Panc1 (cell line): ENCODE data around the gene CHRD. TPM values are rescaled to one million over a fixed set of nuclear protein-coding genes. Genes with fewer than 3 reads are reported as not detected.

Source experiments
- ATAC-seq: fragments of 200-7000 bp; cut with Tn5 transposase; 2 replicates; pipeline ENCODE4 v1.9.1; 2020; ENCODE audit warnings: mild to moderate bottlenecking, moderate library complexity
- BruUV-seq: library from RNA; stranded (reverse); fragments of 400-500 nt; replicated peaks from 2 replicates; lab custom pipeline; 2021; lab: Mats Ljungman, UMichigan
- CTCF ChIA-PET: fragments of 300-600 bp; sonication (Branson Sonifier 250); formaldehyde crosslinking; loops from one replicate; lab custom pipeline; 2022; ENCODE audit warnings: antibody characterized with exemption; lab: Charles Lee
- POLR2A ChIA-PET: fragments of 300-600 bp; sonication (Branson Sonifier 250); formaldehyde crosslinking; loops from one replicate; lab custom pipeline; 2022; ENCODE audit warnings: antibody characterized with exemption; lab: Charles Lee
- DNase-seq: peaks from one replicate; pipeline ENCODE4 v3.0.0-alpha.2; 2010; ENCODE audit warnings: low read depth, low spot score
- H3K27ac ChIP-seq: 2 replicates; pipeline ENCODE4 v1.5.1; 2011; ENCODE audit warnings: mild to moderate bottlenecking, low read length, inconsistent platforms
- H3K27me3 ChIP-seq: fragments of 200-500 bp; sonication (Bioruptor generic); 2 replicates; pipeline ENCODE4 v1.6.0; 2014; ENCODE audit warnings: low read length, inconsistent platforms; ENCODE audit not compliant: control insufficient read depth, insufficient read depth
- H3K36me3 ChIP-seq: fragments of 200-500 bp; sonication (Bioruptor generic); 2 replicates; pipeline ENCODE4 v1.5.1; 2014; ENCODE audit warnings: inconsistent platforms, mild to moderate bottlenecking, low read length, moderate library complexity; ENCODE audit not compliant: control insufficient read depth, insufficient read depth
- H3K4me1 ChIP-seq: 2 replicates; pipeline ENCODE4 v1.5.1; 2011; ENCODE audit warnings: inconsistent platforms, mild to moderate bottlenecking, low read length, moderate library complexity; ENCODE audit not compliant: control insufficient read depth, insufficient read depth
- H3K4me3 ChIP-seq, 2 experiments: 2 replicates each; pipeline ENCODE4 v1.5.1; 2011 to 2012; ENCODE audit warnings: low read depth in 2 of 2, low read length in 2 of 2, mild to moderate bottlenecking in 2 of 2, inconsistent platforms in 1 of 2, moderate library complexity in 1 of 2
- H3K9me3 ChIP-seq: fragments of 200-500 bp; sonication (Bioruptor generic); 2 replicates; pipeline ENCODE4 v1.5.1; 2014; ENCODE audit warnings: low read depth, mild to moderate bottlenecking, inconsistent platforms, low read length, moderate library complexity; ENCODE audit not compliant: control insufficient read depth, insufficient read depth
- POLR2AphosphoS5 ChIP-seq: IDR thresholded peaks from 2 replicates; pipeline ENCODE4 v1.6.1; 2012; ENCODE audit warnings: mild to moderate bottlenecking, low read depth, low read length, moderate library complexity
- SIN3A ChIP-seq: IDR thresholded peaks from 2 replicates; pipeline ENCODE4 v1.6.1; 2012; ENCODE audit warnings: low read depth, mild to moderate bottlenecking, low read length, moderate library complexity, borderline replicate concordance; ENCODE audit not compliant: insufficient read depth
- TCF7L2 ChIP-seq: IDR thresholded peaks from 2 replicates; pipeline ENCODE4 v1.6.1; 2011; ENCODE audit warnings: mild to moderate bottlenecking, low read depth, low read length, inconsistent platforms
- in situ Hi-C: cut with HindIII; loops from 2 replicates; pipeline ENCODE4 v1.10.0; 2016; ENCODE audit warnings: low sequenced_read_pairs, low pct_unique_long_range_greater_than_20kb
- intact Hi-C: fragments of 100-400 bp; cut with micrococcal nuclease; formaldehyde crosslinking; loops from one replicate; pipeline ENCODE4 v1.10.0; 2022; ENCODE audit not compliant: unreplicated experiment
- total RNA-seq: library from RNA; stranded (reverse); gene quantifications from one replicate; pipeline ENCODE4 v1.2.1, GENCODE V29; 2021; ENCODE audit not compliant: unreplicated experiment
- TF ChIP-seq, protein P1 (sequence below), 2 experiments: IDR thresholded peaks; 2 replicates each; pipeline ENCODE4 v1.6.1; 2011 to 2012; ENCODE audit warnings: low read depth in 2 of 2, control low read depth in 1 of 2, low read length in 1 of 2, mild to moderate bottlenecking in 1 of 2, moderate library complexity in 1 of 2; ENCODE audit not compliant: insufficient read depth in 1 of 2
- TF ChIP-seq, protein P2 (sequence below): fragments of 450-650 bp; IDR thresholded peaks from 2 replicates; pipeline ENCODE4 v1.5.1; 2017; ENCODE audit warnings: mild to moderate bottlenecking

CHRD gene
- total RNA-seq, 1 experiment from 2014 or later: 1.4 TPM

DNA sequence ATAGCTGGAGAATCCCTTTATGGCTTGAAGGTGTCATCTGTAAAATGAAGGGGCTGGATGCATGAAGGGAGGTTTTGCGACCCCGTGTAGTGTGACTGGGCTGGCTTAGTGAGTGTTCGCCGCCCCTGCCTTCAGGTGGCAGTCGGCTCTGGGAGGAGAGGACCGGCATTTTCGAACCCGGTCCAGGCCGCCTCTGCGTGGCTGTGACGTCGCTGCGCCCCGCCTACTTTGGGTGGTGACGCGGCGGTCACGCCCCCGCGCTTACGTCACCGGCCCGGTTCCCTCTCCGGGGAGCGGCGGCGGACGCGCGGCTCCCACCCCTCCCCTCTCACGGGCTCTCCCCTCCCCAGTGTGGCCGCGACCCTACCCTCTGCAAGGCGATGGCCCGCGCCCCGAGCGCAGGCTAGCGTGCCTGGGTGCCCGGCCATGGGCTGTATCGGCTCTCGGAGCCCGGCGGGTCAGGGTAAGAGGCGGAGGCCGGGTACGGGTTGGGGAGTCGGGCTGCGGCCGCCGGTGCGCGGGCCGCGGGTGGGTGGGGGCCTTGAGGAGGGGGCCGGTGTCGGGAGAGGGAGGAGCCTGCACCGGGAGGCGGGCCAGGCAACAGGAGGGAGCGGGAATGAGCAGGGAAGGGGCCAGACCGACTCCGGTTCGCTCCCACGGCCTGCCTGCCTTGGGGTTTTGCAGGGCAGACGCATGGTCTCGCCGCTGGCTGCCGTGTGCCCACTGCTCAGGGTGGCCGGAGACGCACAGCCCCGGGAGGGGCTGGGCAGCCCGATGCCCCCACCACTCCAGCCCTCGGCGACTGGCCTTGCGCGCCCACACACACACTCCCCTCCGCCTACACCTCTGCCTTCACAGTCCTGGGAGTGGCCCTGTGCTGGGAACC, 44.0 kb upstream of the CHRD start:
- no peak for DNase-seq
- peaks cover 58% of the 10 kb centered on the region for H3K4me1 ChIP-seq

DNA sequence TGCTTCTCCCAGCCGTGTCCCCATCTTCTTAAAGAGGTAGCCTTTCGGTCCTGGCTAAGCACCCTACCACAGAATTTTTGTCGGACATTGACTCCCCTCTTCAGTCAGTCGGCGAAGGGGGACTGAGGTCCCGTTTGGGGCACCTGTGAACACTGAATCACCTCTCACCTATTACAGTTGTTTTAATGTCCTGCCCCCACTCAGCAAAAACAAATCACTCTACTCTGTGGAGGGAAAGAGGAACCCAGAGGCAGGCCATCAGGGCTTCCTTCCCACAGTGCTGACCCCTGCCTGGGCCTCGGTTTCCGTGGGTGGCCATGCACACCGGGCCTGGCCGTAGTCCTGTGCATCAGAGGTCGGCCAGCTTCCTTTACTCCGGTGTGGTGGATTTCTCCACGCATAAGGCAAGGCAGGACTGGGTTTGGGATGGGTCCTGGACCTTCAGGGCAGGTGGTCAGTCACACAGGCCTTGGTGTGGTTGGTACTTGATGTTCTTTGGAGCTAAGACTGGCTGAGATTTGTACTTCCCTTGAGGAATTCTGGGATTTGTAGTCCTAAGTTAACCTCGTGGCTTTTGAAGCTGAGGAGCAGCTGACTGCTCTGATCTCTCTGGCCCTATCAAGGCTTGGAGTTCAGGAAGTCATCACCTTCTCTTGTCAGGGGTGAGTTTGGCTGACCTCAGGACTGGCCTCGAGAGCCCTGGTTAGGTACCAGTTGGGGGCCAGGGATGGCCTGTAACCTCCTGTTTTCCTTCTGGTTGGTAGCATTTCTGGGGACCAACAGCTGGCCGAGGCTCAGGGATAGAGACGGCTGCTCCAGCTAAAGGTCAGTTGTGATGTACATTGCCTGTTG, 43.1 kb upstream of the CHRD start:
- in situ Hi-C loops: no loop called here
- Histone ChIP-seq H3K27me3 (no peaks in the 10 kb centered on the region), H3K4me3 (peak overlapping the region; percentile 53 to 80), H3K4me1 (peaks cover 49% of the 10 kb centered on the region), H3K36me3 (0 out of 2 replicates have a peak, but pooled peaks cover 3% of the 10 kb centered on the region), H3K27ac (peak overlapping the region; percentile 92), H3K9me3 (no peaks in the 10 kb centered on the region)
- TF ChIP-seq POLR2AphosphoS5 (no peak), SIN3A (0 out of 2 replicates have a peak, but pooled peaks have one; percentile 35)
- BruUV-seq: no TSS peak
- peak; percentile 11; the same call in 1 of the 2 replicates for ATAC-seq
- CTCF ChIA-PET: interaction anchor here (0.9 kb wide), 1 partner anchor 17 kb away, joined by 3 read pairs; no protein-coding TSS in a partner anchor
- intact Hi-C loops: no loop called here
- POLR2A ChIA-PET: no interaction called here
- no peak for DNase-seq

More for the DNA sequence above, 44.0 kb upstream of the CHRD start:
- Histone ChIP-seq H3K36me3 (0 out of 2 replicates have a peak, but pooled peaks cover 11% of the 10 kb centered on the region), H3K27ac (peak overlapping the region; percentile 92), H3K9me3 (no peaks in the 10 kb centered on the region), H3K4me3 (peak overlapping the region; percentile 53 to 80), H3K27me3 (no peaks in the 10 kb centered on the region)
- in situ Hi-C loops: no loop called here
- ChIA-PET CTCF (no interaction called here), POLR2A (no interaction called here)
- intact Hi-C loops: no loop called here
- BruUV-seq: no TSS peak
- ATAC-seq: peak; percentile 79
- peak; percentile 96 for TF ChIP-seq POLR2AphosphoS5
- peak; percentile 96; the same call in 1 of the 2 replicates for TF ChIP-seq SIN3A
- TF ChIP-seq, protein P1, sequence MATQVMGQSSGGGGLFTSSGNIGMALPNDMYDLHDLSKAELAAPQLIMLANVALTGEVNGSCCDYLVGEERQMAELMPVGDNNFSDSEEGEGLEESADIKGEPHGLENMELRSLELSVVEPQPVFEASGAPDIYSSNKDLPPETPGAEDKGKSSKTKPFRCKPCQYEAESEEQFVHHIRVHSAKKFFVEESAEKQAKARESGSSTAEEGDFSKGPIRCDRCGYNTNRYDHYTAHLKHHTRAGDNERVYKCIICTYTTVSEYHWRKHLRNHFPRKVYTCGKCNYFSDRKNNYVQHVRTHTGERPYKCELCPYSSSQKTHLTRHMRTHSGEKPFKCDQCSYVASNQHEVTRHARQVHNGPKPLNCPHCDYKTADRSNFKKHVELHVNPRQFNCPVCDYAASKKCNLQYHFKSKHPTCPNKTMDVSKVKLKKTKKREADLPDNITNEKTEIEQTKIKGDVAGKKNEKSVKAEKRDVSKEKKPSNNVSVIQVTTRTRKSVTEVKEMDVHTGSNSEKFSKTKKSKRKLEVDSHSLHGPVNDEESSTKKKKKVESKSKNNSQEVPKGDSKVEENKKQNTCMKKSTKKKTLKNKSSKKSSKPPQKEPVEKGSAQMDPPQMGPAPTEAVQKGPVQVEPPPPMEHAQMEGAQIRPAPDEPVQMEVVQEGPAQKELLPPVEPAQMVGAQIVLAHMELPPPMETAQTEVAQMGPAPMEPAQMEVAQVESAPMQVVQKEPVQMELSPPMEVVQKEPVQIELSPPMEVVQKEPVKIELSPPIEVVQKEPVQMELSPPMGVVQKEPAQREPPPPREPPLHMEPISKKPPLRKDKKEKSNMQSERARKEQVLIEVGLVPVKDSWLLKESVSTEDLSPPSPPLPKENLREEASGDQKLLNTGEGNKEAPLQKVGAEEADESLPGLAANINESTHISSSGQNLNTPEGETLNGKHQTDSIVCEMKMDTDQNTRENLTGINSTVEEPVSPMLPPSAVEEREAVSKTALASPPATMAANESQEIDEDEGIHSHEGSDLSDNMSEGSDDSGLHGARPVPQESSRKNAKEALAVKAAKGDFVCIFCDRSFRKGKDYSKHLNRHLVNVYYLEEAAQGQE (IDR thresholded peaks at IDR 0.05; ENCODE audit: insufficient read depth in 1 of 2, low read depth in 2 of 2, low read length in 1 of 2): peak in 1 of 2 experiments; percentile 61; a peak in 1 of 4 replicates
- TF ChIP-seq, protein P2, sequence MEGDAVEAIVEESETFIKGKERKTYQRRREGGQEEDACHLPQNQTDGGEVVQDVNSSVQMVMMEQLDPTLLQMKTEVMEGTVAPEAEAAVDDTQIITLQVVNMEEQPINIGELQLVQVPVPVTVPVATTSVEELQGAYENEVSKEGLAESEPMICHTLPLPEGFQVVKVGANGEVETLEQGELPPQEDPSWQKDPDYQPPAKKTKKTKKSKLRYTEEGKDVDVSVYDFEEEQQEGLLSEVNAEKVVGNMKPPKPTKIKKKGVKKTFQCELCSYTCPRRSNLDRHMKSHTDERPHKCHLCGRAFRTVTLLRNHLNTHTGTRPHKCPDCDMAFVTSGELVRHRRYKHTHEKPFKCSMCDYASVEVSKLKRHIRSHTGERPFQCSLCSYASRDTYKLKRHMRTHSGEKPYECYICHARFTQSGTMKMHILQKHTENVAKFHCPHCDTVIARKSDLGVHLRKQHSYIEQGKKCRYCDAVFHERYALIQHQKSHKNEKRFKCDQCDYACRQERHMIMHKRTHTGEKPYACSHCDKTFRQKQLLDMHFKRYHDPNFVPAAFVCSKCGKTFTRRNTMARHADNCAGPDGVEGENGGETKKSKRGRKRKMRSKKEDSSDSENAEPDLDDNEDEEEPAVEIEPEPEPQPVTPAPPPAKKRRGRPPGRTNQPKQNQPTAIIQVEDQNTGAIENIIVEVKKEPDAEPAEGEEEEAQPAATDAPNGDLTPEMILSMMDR: no peak
- TF ChIP-seq TCF7L2: no peak
